IPS-18c (cell line): Measurements from ENCODE around the gene SPIN1.

ENCODE experiments used
- H3K4me3 ChIP-seq: 2 replicates; pipeline ENCODE4 v1.7.0; 2013; ENCODE audit warnings: low read depth, mild to moderate bottlenecking, low read length, moderate library complexity; ENCODE audit not compliant: insufficient read depth
- H3K9me3 ChIP-seq: one replicate; pipeline ENCODE4 v1.6.1; 2013; ENCODE audit warnings: mild to moderate bottlenecking, low read length, moderate library complexity; ENCODE audit not compliant: control insufficient read depth, insufficient read depth

Gene SPIN1

GRCh38 chr9:88503845-88504764 is 115.9 kb downstream of the SPIN1 start:
- H3K4me3 ChIP-seq, result no peak overlapping the region
- H3K9me3 ChIP-seq, result peaks cover 5% of the 10 kb centered on the region

- peaks cover 3% of the 10 kb centered on the region for H3K9me3 ChIP-seq
Observed at GRCh38 chr9:88508326-88508725, 120.1 kb downstream of the SPIN1 start.

GRCh38 chr9:88511906-88512305 is 123.7 kb downstream of the SPIN1 start:
- no peak overlapping the region for H3K4me3 ChIP-seq
- peaks cover 3% of the 10 kb centered on the region for H3K9me3 ChIP-seq

More at GRCh38 chr9:88508326-88508725, 120.1 kb downstream of the SPIN1 start:
- no peak overlapping the region for H3K4me3 ChIP-seq

GRCh38 chr9:88514247-88514646 is 126.0 kb downstream of the SPIN1 start:
- H3K9me3 ChIP-seq, result no peaks in the 10 kb centered on the region
- no peak overlapping the region for H3K4me3 ChIP-seq

GRCh38 chr9:88521308-88521707 is 133.1 kb downstream of the SPIN1 start:
- Histone ChIP-seq H3K4me3 (no peak overlapping the region), H3K9me3 (no peaks in the 10 kb centered on the region)

GRCh38 chr9:88522360-88522759 is 134.1 kb downstream of the SPIN1 start:
- Histone ChIP-seq H3K9me3 (no peaks in the 10 kb centered on the region), H3K4me3 (no peak overlapping the region)

- H3K9me3 ChIP-seq, result no peaks in the 10 kb centered on the region
- H3K4me3 ChIP-seq, result no peak overlapping the region
Observed at GRCh38 chr9:88523056-88523455, 134.8 kb downstream of the SPIN1 start.

GRCh38 chr9:88524911-88525310 is 136.7 kb downstream of the SPIN1 start:
- H3K9me3 ChIP-seq, result no peaks in the 10 kb centered on the region
- H3K4me3 ChIP-seq, result no peak overlapping the region

GRCh38 chr9:88527618-88528017 is 139.4 kb downstream of the SPIN1 start:
- Histone ChIP-seq H3K4me3 (no peak overlapping the region), H3K9me3 (no peaks in the 10 kb centered on the region)
